ENCODE measurements around the gene PIGV.
"Not testable (repeated sequence)": the region's sequence is repeated elsewhere in the genome, so short reads cannot be mapped to it uniquely, and the experiment has no call there.

The PIGV gene

DNA sequence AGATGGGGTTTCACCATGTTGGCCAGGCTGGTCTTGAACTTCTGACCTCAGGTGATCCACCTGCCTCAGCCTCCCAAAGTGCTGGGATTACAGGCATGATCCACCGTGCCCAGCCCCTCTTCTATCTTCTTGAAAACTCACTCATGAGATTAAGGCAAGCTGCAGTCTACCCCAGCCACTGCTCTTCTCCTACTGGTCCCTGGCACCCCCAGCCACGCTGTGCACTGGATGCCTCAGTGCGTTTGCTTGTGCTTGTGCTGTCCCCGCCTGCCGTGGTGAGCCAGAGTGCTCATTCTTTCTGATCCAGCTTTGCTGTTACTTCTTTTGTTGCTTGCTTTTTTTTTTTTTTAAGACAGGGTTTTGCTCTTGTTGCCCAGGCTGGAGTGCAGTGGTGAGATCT, 49.9 kb downstream of the PIGV start:
- not testable (repeated sequence) for DNase-seq

DNA sequence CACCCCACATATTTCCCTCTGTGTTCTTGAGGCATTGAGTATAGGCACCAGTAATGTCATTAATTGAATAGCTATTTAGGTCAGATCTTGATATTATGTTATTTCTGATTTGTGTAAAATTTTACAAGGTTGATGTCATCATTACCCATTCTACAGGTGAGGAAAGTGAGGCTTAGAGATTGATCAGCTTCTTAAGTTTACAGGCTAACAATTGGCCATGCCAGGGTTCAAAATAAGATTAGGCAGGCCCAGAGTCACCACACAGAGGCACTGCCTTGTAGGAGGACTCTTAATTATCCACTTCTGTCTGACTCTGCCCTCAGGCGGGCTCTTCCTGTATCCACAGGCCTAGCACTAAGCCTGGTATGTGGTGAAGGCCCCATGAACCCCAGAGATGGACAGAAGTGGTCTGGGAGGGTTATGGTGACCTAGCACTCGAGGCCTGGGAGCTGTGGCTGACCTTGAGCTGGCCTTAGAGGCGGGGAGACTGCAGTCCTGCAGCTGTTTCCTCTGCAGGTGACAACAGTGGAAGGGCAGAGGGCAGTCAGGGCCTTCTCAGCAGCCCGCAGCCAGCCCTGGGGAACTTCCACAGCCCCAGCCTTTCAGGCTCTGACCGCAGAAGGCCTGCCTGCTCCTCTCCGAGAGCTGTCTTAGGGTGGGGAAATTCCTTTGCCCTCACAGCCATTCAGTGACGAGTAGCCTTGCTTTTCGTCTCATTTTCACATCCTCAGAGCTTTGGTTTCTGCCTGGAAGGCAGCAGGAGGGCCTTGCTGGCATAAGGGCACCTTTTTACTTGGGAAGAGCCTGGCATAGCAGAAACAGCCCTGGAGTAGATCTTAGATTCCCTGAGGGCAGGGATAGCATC, 51.0 kb downstream of the PIGV start:
- DNase-seq: no peak

DNA sequence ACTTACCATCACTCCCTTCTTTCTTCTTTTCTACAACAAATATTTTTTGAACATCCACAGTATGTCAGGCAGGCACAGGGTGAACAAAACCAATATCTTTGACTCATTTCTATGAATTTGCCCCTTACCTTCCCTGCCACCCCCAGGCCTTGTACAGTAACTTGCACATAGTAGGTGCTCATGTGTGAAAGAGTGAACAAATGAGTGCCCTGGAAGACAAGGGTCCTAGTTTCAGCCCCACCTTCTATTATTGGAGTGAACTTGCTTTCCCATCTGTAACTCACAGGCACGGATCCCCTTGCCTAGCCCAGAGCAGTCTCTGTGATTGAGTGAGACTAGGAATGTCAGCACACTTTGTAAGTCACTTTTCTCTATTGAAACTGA, 51.6 kb downstream of the PIGV start:
- no peak for DNase-seq

DNA sequence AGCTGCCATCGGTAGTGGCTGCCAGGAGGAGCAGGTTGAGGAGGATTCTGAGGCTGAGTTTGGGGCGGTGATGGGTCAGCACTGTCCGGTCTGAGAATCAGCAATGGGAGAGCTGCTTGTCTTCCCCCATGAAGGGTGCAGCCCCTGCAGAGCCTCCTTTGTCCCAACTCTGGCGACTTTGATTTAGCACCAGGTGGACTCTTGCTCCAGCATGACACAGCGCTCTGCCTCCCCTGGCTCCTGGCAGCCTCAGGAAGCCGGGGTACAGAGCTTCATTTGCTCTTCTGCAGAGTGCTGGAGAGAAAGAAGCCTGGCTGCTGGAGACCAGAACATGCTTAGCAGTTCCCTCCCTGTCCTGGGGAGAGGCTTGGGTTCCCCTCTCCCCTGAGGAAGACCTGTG, 52.0 kb downstream of the PIGV start:
- DNase-seq: no peak

DNA sequence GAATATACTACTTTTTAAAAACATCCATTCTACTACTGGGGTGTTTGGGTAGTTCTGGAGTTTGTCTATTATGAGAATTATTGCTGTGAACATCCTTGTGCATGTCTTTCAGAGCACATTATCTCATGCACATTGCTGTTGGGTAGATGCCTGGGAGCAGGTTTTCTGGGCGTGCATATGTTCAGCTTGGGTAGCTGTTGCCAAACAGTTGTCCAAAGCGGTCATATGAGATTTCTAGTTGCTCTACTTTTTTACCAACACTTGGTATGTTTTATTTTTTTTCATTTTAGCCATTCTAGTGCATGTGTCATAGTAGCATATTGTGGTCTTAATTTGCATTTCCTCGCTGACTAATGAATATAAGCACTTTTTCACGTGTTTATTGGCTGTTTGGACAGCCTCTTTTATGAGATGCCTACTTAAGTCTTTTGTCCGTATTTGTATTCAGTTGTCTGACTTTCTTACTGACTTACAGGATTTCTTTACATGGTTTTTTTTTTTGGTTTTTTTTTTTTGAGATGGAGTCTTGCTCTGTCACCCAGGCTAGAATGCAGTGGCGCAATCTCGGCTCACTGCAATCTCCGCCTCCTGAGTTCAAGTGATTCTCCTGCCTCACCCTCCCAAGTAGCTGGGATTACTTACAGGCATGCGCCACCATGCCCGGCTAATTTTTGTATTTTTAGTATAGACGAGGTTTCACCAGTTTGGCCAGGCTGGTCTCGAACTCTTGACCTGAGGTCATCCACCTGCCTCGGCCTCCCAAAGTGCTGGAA, 56.9 kb downstream of the PIGV start:
- DNase-seq: no peak

DNA sequence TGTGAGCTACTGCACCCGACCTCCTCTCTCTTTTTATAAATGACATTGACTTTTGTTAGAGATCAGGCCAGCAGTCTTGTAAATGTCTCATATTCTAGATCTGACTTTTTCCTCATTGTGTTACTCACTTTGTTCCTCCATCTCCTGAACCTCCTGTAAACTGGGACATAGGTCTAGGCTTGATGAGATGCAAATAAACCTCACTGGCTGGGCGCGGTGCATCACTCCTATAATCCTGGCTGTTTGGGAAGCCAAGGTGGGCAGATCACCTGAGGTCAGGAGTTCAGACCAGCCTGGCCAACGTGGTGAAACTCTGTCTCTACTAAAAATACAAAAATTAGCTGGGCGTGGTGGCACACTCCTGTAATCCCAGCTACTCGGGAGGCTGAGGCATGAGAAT, 60.1 kb downstream of the PIGV start:
- DNase-seq: not testable (repeated sequence)

Measured in NCI-H2227 treated with DMSO at 0.1 percent for 48 hours (cell line).